Astrocyte (in vitro differentiated cells and primary cell): Measurements from ENCODE around the gene PSMD14. TPM values are rescaled to one million over a fixed set of nuclear protein-coding genes. Genes with fewer than 3 reads are reported as not detected.

ENCODE experiments used
- DNase-seq: peaks from one replicate; pipeline ENCODE4 v3.0.0-alpha.2; 2010; ENCODE audit warnings: low read depth
- FAIRE-seq: peaks from 2 replicates; lab custom pipeline; 2011; peaks lifted over from hg19 to GRCh38; lab: Jason Lieb, UNC
- H2AFZ ChIP-seq: 2 replicates; pipeline ENCODE4 v1.6.0; 2012; ENCODE audit warnings: low read depth, low read length, inconsistent platforms
- H3K27ac ChIP-seq: 2 replicates; pipeline ENCODE4 v1.5.1; 2011; ENCODE audit warnings: low read depth, low read length, inconsistent platforms
- H3K27me3 ChIP-seq: 2 replicates; pipeline ENCODE4 v1.6.0; 2011; ENCODE audit warnings: low read length, inconsistent platforms; ENCODE audit not compliant: insufficient read depth
- H3K36me3 ChIP-seq: 2 replicates; pipeline ENCODE4 v1.5.1; 2011; ENCODE audit warnings: low read length, inconsistent platforms; ENCODE audit not compliant: insufficient read depth
- H3K4me1 ChIP-seq: 2 replicates; pipeline ENCODE4 v1.5.1; 2011; ENCODE audit warnings: low read length, inconsistent platforms; ENCODE audit not compliant: insufficient read depth
- H3K4me2 ChIP-seq: 2 replicates; pipeline ENCODE4 v1.6.0; 2012; ENCODE audit warnings: low read length, inconsistent platforms
- H3K4me3 ChIP-seq: 2 replicates; pipeline ENCODE4 v1.5.1; 2011; ENCODE audit warnings: low read depth, mild to moderate bottlenecking, low read length, inconsistent platforms; ENCODE audit not compliant: insufficient read depth
- H3K79me2 ChIP-seq: 2 replicates; pipeline ENCODE4 v1.6.0; 2012; ENCODE audit warnings: mild to moderate bottlenecking, low read length, inconsistent platforms; ENCODE audit not compliant: insufficient read depth
- H3K9ac ChIP-seq: 2 replicates; pipeline ENCODE4 v1.6.0; 2012; ENCODE audit warnings: mild to moderate bottlenecking, low read length, inconsistent platforms
- H3K9me3 ChIP-seq: 2 replicates; pipeline ENCODE4 v1.5.1; 2012; ENCODE audit warnings: low read depth, mild to moderate bottlenecking, low read length, inconsistent platforms; ENCODE audit not compliant: insufficient read depth
- H4K20me1 ChIP-seq: 2 replicates; pipeline ENCODE4 v1.6.0; 2012; ENCODE audit warnings: low read length, inconsistent platforms; ENCODE audit not compliant: insufficient read depth
- H3K27ac Mint-ChIP-seq: one replicate; pipeline ENCODE4 v1.8.0; 2021; ENCODE audit warnings: mild to moderate bottlenecking, mixed read lengths; ENCODE audit not compliant: unreplicated experiment
- H3K27me3 Mint-ChIP-seq: one replicate; pipeline ENCODE4 v1.8.0; 2021; ENCODE audit warnings: low read depth, mixed read lengths; ENCODE audit not compliant: unreplicated experiment
- H3K36me3 Mint-ChIP-seq: one replicate; pipeline ENCODE4 v1.8.0; 2021; ENCODE audit warnings: low read depth, mixed read lengths; ENCODE audit not compliant: unreplicated experiment
- H3K4me1 Mint-ChIP-seq: one replicate; pipeline ENCODE4 v1.8.0; 2021; ENCODE audit warnings: low read depth, mixed read lengths; ENCODE audit not compliant: unreplicated experiment
- H3K4me3 Mint-ChIP-seq: one replicate; pipeline ENCODE4 v1.8.0; 2021; ENCODE audit warnings: mild to moderate bottlenecking, moderate library complexity, mixed read lengths; ENCODE audit not compliant: unreplicated experiment
- H3K9me3 Mint-ChIP-seq: one replicate; pipeline ENCODE4 v1.8.0; 2021; ENCODE audit warnings: mild to moderate bottlenecking, mixed read lengths; ENCODE audit not compliant: unreplicated experiment
- EZH2 ChIP-seq: IDR thresholded peaks from 2 replicates; pipeline ENCODE4 v1.6.1; 2012; ENCODE audit warnings: mild to moderate bottlenecking, low read length, inconsistent platforms; ENCODE audit not compliant: insufficient read depth
- total RNA-seq: library from RNA; stranded (reverse); gene quantifications from 2 replicates; pipeline ENCODE4 v1.2.1, GENCODE V29; 2021
- TF ChIP-seq, protein P1 (sequence below): IDR thresholded peaks from 2 replicates; pipeline ENCODE4 v1.5.1; 2011; ENCODE audit warnings: low read depth, mild to moderate bottlenecking, inconsistent platforms, low read length, moderate library complexity; ENCODE audit not compliant: insufficient read depth

The PSMD14 gene
- total RNA-seq, 1 donor from 2014 or later: 86.0 TPM

DNA sequence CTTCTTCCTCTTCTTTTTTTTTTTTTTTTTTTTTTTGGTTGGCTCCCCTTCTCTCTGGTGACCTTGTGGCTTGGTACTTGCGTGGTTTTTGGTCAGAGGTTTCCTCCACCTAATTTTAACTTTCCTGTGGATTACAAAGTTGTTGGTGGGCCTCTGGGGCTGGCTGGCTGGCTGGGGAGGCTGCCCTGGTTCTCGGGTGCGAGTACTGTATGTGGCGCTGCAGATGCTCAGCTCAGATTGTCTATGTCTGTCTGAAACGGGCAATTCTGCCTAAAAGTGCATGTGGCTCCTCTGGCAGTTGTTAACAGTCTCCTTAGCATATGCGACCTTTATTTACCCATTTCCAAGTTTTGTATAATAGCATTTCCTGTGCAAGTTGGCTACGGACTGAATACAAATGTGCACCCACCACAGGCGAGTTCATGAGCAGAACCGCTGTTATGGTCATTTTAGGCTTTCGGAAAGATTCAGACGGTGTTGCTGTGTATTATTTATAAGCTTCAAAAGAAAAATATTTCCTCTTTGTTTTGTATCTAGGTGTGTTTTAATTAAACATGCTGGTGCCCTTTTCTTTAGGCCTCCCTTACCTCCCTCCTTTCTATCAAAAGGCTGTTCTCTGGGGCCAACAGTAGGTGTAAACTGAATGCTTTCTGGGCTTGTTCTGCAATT is 112.3 kb downstream of the PSMD14 start:
- peaks cover 10% of the 10 kb centered on the region for H3K4me1 Mint-ChIP-seq

DNA sequence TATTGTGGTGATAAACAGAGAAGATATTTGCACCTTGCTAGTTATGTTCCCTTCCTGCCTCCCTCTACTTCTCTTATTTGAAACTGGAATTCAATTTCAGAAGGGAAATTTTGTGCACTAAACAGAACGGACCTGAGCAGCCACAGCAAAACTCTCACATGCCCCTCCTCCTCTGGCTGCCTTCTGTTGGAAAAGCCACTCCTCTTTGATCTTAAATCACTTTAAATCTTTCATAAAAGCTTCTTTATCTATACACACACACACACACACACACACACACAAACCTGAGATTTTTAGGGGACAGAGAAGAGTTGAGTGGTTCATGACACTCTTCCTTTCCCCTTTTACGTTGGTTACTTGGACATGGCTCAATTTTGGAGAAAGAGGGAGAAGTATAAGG is 113.5 kb downstream of the PSMD14 start:
- Histone ChIP-seq H3K4me3 (no peak overlapping the region), H4K20me1 (peaks cover 30% of the 10 kb centered on the region), H3K9me3 (no peaks in the 10 kb centered on the region), H3K27ac (no peak overlapping the region), H3K4me1 (peaks cover 5% of the 10 kb centered on the region), H3K27me3 (peaks cover 100% of the 10 kb centered on the region), H3K79me2 (no peaks in the 10 kb centered on the region), H2AFZ (no peak overlapping the region), H3K36me3 (no peaks in the 10 kb centered on the region), H3K4me2 (no peak overlapping the region), H3K9ac (no peak overlapping the region)
- FAIRE-seq (no peak), DNase-seq (no peak)
- peaks cover 7% of the 10 kb centered on the region for H3K9me3 Mint-ChIP-seq
- H3K4me3 Mint-ChIP-seq: no peak overlapping the region
- TF ChIP-seq, protein P1, sequence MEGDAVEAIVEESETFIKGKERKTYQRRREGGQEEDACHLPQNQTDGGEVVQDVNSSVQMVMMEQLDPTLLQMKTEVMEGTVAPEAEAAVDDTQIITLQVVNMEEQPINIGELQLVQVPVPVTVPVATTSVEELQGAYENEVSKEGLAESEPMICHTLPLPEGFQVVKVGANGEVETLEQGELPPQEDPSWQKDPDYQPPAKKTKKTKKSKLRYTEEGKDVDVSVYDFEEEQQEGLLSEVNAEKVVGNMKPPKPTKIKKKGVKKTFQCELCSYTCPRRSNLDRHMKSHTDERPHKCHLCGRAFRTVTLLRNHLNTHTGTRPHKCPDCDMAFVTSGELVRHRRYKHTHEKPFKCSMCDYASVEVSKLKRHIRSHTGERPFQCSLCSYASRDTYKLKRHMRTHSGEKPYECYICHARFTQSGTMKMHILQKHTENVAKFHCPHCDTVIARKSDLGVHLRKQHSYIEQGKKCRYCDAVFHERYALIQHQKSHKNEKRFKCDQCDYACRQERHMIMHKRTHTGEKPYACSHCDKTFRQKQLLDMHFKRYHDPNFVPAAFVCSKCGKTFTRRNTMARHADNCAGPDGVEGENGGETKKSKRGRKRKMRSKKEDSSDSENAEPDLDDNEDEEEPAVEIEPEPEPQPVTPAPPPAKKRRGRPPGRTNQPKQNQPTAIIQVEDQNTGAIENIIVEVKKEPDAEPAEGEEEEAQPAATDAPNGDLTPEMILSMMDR: no peak
- no peak for TF ChIP-seq EZH2
- H3K36me3 Mint-ChIP-seq: peaks cover 3% of the 10 kb centered on the region
- no peak overlapping the region for H3K27ac Mint-ChIP-seq
- peaks cover 89% of the 10 kb centered on the region for H3K27me3 Mint-ChIP-seq
- H3K4me1 Mint-ChIP-seq: peaks cover 3% of the 10 kb centered on the region

More for the DNA sequence above, 112.3 kb downstream of the PSMD14 start:
- Histone ChIP-seq H3K79me2 (no peaks in the 10 kb centered on the region), H3K4me3 (no peak overlapping the region), H3K4me2 (no peak overlapping the region), H3K27ac (no peak overlapping the region), H3K9me3 (no peaks in the 10 kb centered on the region), H3K9ac (no peak overlapping the region), H3K4me1 (peaks cover 5% of the 10 kb centered on the region), H4K20me1 (peaks cover 36% of the 10 kb centered on the region), H3K36me3 (no peaks in the 10 kb centered on the region), H2AFZ (no peak overlapping the region), H3K27me3 (peaks cover 100% of the 10 kb centered on the region)
- no peak for FAIRE-seq
- Mint-ChIP-seq H3K9me3 (peaks cover 7% of the 10 kb centered on the region), H3K36me3 (peaks cover 3% of the 10 kb centered on the region), H3K27me3 (peaks cover 89% of the 10 kb centered on the region), H3K4me3 (no peak overlapping the region), H3K27ac (no peak overlapping the region)
- DNase-seq: no peak
- peak; percentile 48 for TF ChIP-seq EZH2
- TF ChIP-seq, protein P1: no peak

DNA sequence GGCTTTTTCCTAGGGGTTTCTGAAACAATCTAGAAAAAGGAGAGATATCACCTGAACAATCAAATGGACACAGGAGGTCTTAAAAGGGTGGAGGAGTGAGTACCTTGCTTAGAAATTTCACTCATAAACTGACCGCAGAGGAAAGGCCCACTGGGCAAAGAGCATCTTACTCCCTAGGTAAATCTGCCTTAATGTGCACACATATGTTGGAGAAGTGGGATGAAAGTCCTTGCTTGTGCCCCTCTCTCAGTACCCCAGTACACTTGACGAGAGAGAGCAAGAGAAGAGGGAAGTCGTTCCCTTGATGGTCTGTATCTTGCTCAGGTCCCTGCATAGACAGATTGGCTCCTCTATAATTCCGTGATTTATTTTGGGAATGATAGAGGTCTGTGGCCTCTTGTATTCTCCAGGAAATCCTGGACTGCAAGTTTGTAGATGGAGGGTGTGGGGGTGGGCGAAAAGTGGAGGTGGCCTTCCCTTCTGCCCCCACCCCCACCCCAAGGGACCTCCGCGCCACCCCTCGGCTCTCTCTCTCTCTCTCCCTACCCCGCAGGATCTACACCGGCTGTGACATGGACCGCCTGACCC is 114.7 kb downstream of the PSMD14 start:
- peaks cover 87% of the 10 kb centered on the region for H3K27me3 Mint-ChIP-seq

More for the DNA sequence above, 114.7 kb downstream of the PSMD14 start:
- no peak overlapping the region for H3K9ac ChIP-seq
- Mint-ChIP-seq H3K9me3 (peaks cover 11% of the 10 kb centered on the region), H3K36me3 (peaks cover 6% of the 10 kb centered on the region), H3K4me1 (peaks cover 3% of the 10 kb centered on the region), H3K4me3 (peak overlapping the region; percentile 62), H3K27ac (no peak overlapping the region)
- H3K4me3 ChIP-seq: no peak overlapping the region
- peaks cover 100% of the 10 kb centered on the region for H3K27me3 ChIP-seq
- no peak overlapping the region for H3K27ac ChIP-seq
- no peaks in the 10 kb centered on the region for H3K36me3 ChIP-seq
- H3K9me3 ChIP-seq: no peaks in the 10 kb centered on the region
- H3K79me2 ChIP-seq: no peaks in the 10 kb centered on the region
- peaks cover 17% of the 10 kb centered on the region for H4K20me1 ChIP-seq
- FAIRE-seq: no peak
- H3K4me1 ChIP-seq: peaks cover 9% of the 10 kb centered on the region
- no peak for DNase-seq
- peak overlapping the region; percentile 73 for H2AFZ ChIP-seq
- H3K4me2 ChIP-seq: peak overlapping the region; percentile 71
- TF ChIP-seq, protein P1: no peak
- TF ChIP-seq EZH2: no peak
